IMR-90 (cell line): ENCODE measurements around the gene RPUSD1. TPM values are rescaled to one million over a fixed set of nuclear protein-coding genes. Genes with fewer than 3 reads are reported as not detected.
A peak's percentile ranks its signal among the peaks of the same experiment; 100 is the strongest.

Source experiments
- ATAC-seq: fragments of 200-7000 bp; cut with Tn5 transposase; 2 replicates; pipeline ENCODE4 v1.9.1; 2020; ENCODE audit warnings: low read depth, mild to moderate bottlenecking, moderate library complexity
- BruUV-seq: library from RNA; stranded (reverse); fragments of 400-500 nt; replicated peaks from 2 replicates; lab custom pipeline; 2021; lab: Mats Ljungman, UMichigan
- CTCF ChIA-PET: fragments of 300-600 bp; formaldehyde crosslinking; extraction: SDS; loops from one replicate; lab custom pipeline; 2021; ENCODE audit warnings: antibody characterized with exemption; lab: Yijun Ruan, JAX
- POLR2A ChIA-PET: fragments of 300-600 bp; sonication (Branson Sonifier 250); formaldehyde crosslinking; loops from one replicate; lab custom pipeline; 2022; ENCODE audit warnings: antibody characterized with exemption; ENCODE audit not compliant: unreplicated experiment; lab: Charles Lee
- DNase-seq: peaks from one replicate; pipeline ENCODE4 v3.0.0; 2013
- H2AFZ ChIP-seq: replicated peaks from 2 replicates; pipeline ENCODE3; 2013; ENCODE audit warnings: low read length, mild to moderate bottlenecking; ENCODE audit not compliant: poor library complexity
- H2AK5ac ChIP-seq: 2 replicates; pipeline ENCODE4 v1.6.1; 2013; ENCODE audit warnings: low read depth, low read length, inconsistent platforms
- H2AK9ac ChIP-seq: replicated peaks from 2 replicates; pipeline ENCODE3; 2013; ENCODE audit warnings: mild to moderate bottlenecking, low read depth, low read length, moderate library complexity; ENCODE audit not compliant: poor library complexity
- H2BK120ac ChIP-seq: 2 replicates; pipeline ENCODE4 v1.6.1; 2013; ENCODE audit warnings: low read depth, low read length, inconsistent platforms
- H2BK15ac ChIP-seq: 3 replicates; pipeline ENCODE4 v1.6.1; 2013; ENCODE audit warnings: low read depth, low read length, inconsistent platforms
- H2BK20ac ChIP-seq: 2 replicates; pipeline ENCODE4 v1.6.1; 2013; ENCODE audit warnings: low read depth, mild to moderate bottlenecking, inconsistent platforms, low read length, moderate library complexity
- H2BK5ac ChIP-seq: 2 replicates; pipeline ENCODE4 v1.6.1; 2013; ENCODE audit warnings: mild to moderate bottlenecking, low read depth, low read length, inconsistent platforms; ENCODE audit not compliant: poor library complexity, severe bottlenecking
- H3K14ac ChIP-seq: replicated peaks from 2 replicates; pipeline ENCODE4 v1.6.1; 2013; ENCODE audit warnings: low read depth, low read length, inconsistent platforms
- H3K18ac ChIP-seq: 2 replicates; pipeline ENCODE4 v1.6.1; 2013; ENCODE audit warnings: low read depth, low read length, control low read depth
- H3K23ac ChIP-seq: 2 replicates; pipeline ENCODE4 v1.6.1; 2013; ENCODE audit warnings: low read depth, low read length, inconsistent platforms
- H3K27ac ChIP-seq: 2 replicates; pipeline ENCODE4 v1.5.1; 2013; ENCODE audit warnings: mild to moderate bottlenecking, control low read depth, low read length; ENCODE audit not compliant: insufficient read depth
- H3K27me3 ChIP-seq: 2 replicates; pipeline ENCODE4 v1.6.1; 2013; ENCODE audit warnings: low read length; ENCODE audit not compliant: control insufficient read depth, insufficient read depth
- H3K36me3 ChIP-seq: 2 replicates; pipeline ENCODE4 v1.6.1; 2013; ENCODE audit warnings: low read length, mixed read lengths; ENCODE audit not compliant: control insufficient read depth, insufficient read depth
- H3K4ac ChIP-seq: 2 replicates; pipeline ENCODE4 v1.6.1; 2013; ENCODE audit warnings: low read depth, low read length, inconsistent platforms
- H3K4me1 ChIP-seq: 2 replicates; pipeline ENCODE4 v1.6.1; 2013; ENCODE audit warnings: low read length, mixed read lengths; ENCODE audit not compliant: control insufficient read depth, insufficient read depth
- H3K4me2 ChIP-seq: 2 replicates; pipeline ENCODE4 v1.6.1; 2013; ENCODE audit warnings: low read depth, mild to moderate bottlenecking, control low read depth, low read length, moderate library complexity
- H3K4me3 ChIP-seq: 2 replicates; pipeline ENCODE4 v1.5.1; 2013; ENCODE audit warnings: low read depth, mild to moderate bottlenecking, control low read depth, low read length, moderate library complexity; ENCODE audit not compliant: insufficient read depth
- H3K56ac ChIP-seq: 2 replicates; pipeline ENCODE4 v1.6.1; 2013; ENCODE audit warnings: low read length, inconsistent platforms; ENCODE audit not compliant: insufficient read depth; ENCODE audit errors: extremely low read depth
- H3K79me1 ChIP-seq, 2 experiments: 2 replicates each; pipeline ENCODE4 v1.6.1; 2013; ENCODE audit warnings: low read length in 2 of 2, inconsistent platforms in 1 of 2, low read depth in 1 of 2
- H3K9ac ChIP-seq: 2 replicates; pipeline ENCODE4 v1.6.1; 2013; ENCODE audit warnings: low read depth, low read length, control low read depth
- H3K9me1 ChIP-seq: 2 replicates; pipeline ENCODE4 v1.6.1; 2013; ENCODE audit warnings: low read length, inconsistent platforms; ENCODE audit not compliant: insufficient read depth
- H3K9me3 ChIP-seq: 2 replicates; pipeline ENCODE4 v1.6.1; 2013; ENCODE audit warnings: low read length; ENCODE audit not compliant: control insufficient read depth, insufficient read depth
- H4K20me1 ChIP-seq: 2 replicates; pipeline ENCODE4 v1.6.1; 2013; ENCODE audit warnings: low read length, inconsistent platforms; ENCODE audit not compliant: insufficient read depth
- H4K5ac ChIP-seq: 2 replicates; pipeline ENCODE4 v1.6.1; 2013; ENCODE audit warnings: mild to moderate bottlenecking, low read depth, low read length, control low read depth
- H4K8ac ChIP-seq, 2 experiments: 2 replicates each; pipeline ENCODE4 v1.6.1; 2013; ENCODE audit warnings: low read depth in 2 of 2, low read length in 2 of 2, control low read depth in 1 of 2, inconsistent platforms in 1 of 2
- H4K91ac ChIP-seq: 2 replicates; pipeline ENCODE4 v1.6.1; 2013; ENCODE audit warnings: low read depth, low read length, inconsistent platforms; ENCODE audit not compliant: insufficient read depth
- MAZ ChIP-seq: IDR thresholded peaks from 2 replicates; pipeline ENCODE4 v1.6.1; 2012; ENCODE audit warnings: low read depth, mild to moderate bottlenecking, low read length, improper control_type of control experiment, moderate library complexity, borderline replicate concordance
- MXI1 ChIP-seq: IDR thresholded peaks from 2 replicates; pipeline ENCODE4 v1.6.1; 2012; ENCODE audit warnings: low read depth, mild to moderate bottlenecking, low read length, moderate library complexity, borderline replicate concordance
- WGBS, 2 experiments: methylation state at CpG; one replicate each; pipeline versions ENCODE4 v1.1.5 to v1.1.7; 2013; ENCODE audit warnings: missing lambda C conversion rate in 2 of 2; ENCODE audit not compliant: insufficient read length in 1 of 2; ENCODE audit errors: extremely low coverage in 2 of 2; 5-methylcytosine and 5-hydroxymethylcytosine counted together
- dilution Hi-C: fragments of 300-500 bp; cut with HindIII; formaldehyde crosslinking; loops from one replicate; pipeline ENCODE4 v1.14.3; 2018; ENCODE audit warnings: low sequenced_read_pairs; ENCODE audit not compliant: unreplicated experiment
- in situ Hi-C: fragments of 300-500 bp; cut with MboI; formaldehyde crosslinking; loops from 3 replicates; pipeline ENCODE4 v1.14.3; 2019; ENCODE audit warnings: low sequenced_read_pairs, inconsistent platforms, mixed read lengths
- intact Hi-C: fragments of 100-400 bp; cut with micrococcal nuclease; formaldehyde crosslinking; loops from 2 replicates; pipeline ENCODE4 v1.10.0; 2022
- polyA plus RNA-seq, 3 experiments: library from polyadenylated mRNA; depleted of rRNA; stranded (reverse); fragments of >200 nt; gene quantifications; 2 replicates each; pipeline ENCODE4 v1.2.3, GENCODE V29; 2012; ENCODE audit warnings: low replicate concordance in 1 of 3
- total RNA-seq: library from RNA; depleted of rRNA; stranded (reverse); fragments of >200 nt; gene quantifications from 2 replicates; pipeline ENCODE4 v1.2.3, GENCODE V29; 2012

RPUSD1 gene
- total and polyA plus RNA-seq, 2 of the 4 experiments (the other 2 are of a cell fraction), result 13.1 to 32.3 TPM

- peak overlapping the region; percentile 61 for H3K4ac ChIP-seq
- peak overlapping the region; percentile 91 for H3K9ac ChIP-seq
- TF ChIP-seq MXI1 (peak; percentile 29; the same call in 1 of the 2 replicates), MAZ (no peak)
- H2BK20ac ChIP-seq, result no peak overlapping the region
- H2BK5ac ChIP-seq, result peak overlapping the region; percentile 72
- 45% methylated on average over 36 of the region's 47 CpGs; no CpG with 5 or more reads in 1 of the 2 experiments for WGBS, 2 experiments
- 0 out of 2 replicates have a peak overlapping the region, but pooled peaks have one; percentile 4 for H4K5ac ChIP-seq
- dilution Hi-C loops, result no loop called here
- DNase-seq (no peak), ATAC-seq (no peak)
- ChIA-PET CTCF (no interaction called here), POLR2A (interaction anchor here (0.6 kb wide), 1 partner anchor 101 kb away, joined by 4 read pairs; no protein-coding TSS in a partner anchor)
- H3K9me3 ChIP-seq, result no peaks in the 10 kb centered on the region
- peak overlapping the region; percentile 97 for H3K4me2 ChIP-seq
- intact Hi-C loops, result loop anchor here (5.0 kb wide), 2 partner anchors 45 to 60 kb away; partner anchors contain the start of genes CCDC78, CIAO3 and HAGHL
- peaks cover 4 to 35% of the 10 kb centered on the region in 2 experiments; a peak in 2 of 4 replicates for H3K79me1 ChIP-seq
- peak overlapping the region; percentile 99 for H2AK9ac ChIP-seq
- no peak overlapping the region for H3K18ac ChIP-seq
- in situ Hi-C loops, result loop anchor here (5.0 kb wide), 1 partner anchor 75 kb away; no protein-coding TSS in a partner anchor
- H2AK5ac ChIP-seq, result peak overlapping the region; percentile 13; the same call in 1 of the 2 replicates
- H3K14ac ChIP-seq, result peak overlapping the region; percentile 45; the same call in 1 of the 2 replicates
- BruUV-seq, result no TSS peak
- H3K23ac ChIP-seq, result no peak overlapping the region
- H3K9me1 ChIP-seq, result no peaks in the 10 kb centered on the region
- peaks cover 25% of the 10 kb centered on the region for H4K20me1 ChIP-seq
- H3K4me3 ChIP-seq, result peak overlapping the region; percentile 99
- no peak overlapping the region for H3K56ac ChIP-seq
- H3K4me1 ChIP-seq, result peaks cover 15% of the 10 kb centered on the region; the same call in 1 of the 2 replicates
- 0 out of 4 replicates have a peak overlapping the region, but pooled peaks of 1 of the 2 experiments have one; percentile 53 for H4K8ac ChIP-seq
- H4K91ac ChIP-seq, result no peak overlapping the region
- H2BK15ac ChIP-seq, result no peak overlapping the region
- H2BK120ac ChIP-seq, result no peak overlapping the region
- peak overlapping the region; percentile 67 for H3K27ac ChIP-seq
- peaks cover 17% of the 10 kb centered on the region for H3K36me3 ChIP-seq
- H2AFZ ChIP-seq, result peak overlapping the region; percentile 92
- no peaks in the 10 kb centered on the region for H3K27me3 ChIP-seq
Measured at GRCh38 chr16:787321-787966, 737 bp downstream of the RPUSD1 start.
